GM12872 (cell line): ENCODE results near the gene C11orf86.

Experiments used
- CTCF ChIP-seq: IDR thresholded peaks from 3 replicates; pipeline ENCODE4 v1.5.1; 2011; ENCODE audit warnings: low read depth, mild to moderate bottlenecking, low read length, moderate library complexity; ENCODE audit not compliant: insufficient read depth

The C11orf86 gene

DNA sequence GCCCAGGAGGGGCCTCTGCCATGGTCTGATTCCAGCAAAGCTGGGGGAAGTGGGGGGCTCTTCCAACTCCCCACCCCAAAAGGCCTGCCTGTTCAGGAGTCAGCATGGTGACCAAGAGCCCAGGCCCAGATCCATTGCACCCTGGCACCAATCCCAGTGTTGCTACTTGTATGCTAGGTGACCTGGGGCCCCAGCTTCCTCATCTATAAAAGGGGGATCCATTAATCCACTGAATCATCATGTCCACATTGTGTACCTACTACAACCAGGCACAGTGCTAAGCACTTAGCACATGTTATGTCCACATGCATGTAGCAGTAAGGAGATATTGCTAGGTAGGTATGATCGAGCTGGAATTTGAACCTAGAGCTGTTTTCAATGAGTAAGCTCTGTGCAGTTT, 49.9 kb downstream of the C11orf86 start:
- no peak for TF ChIP-seq CTCF

GRCh38 chr11:67025750-67026149, 50.6 kb downstream of the C11orf86 start:
- TF ChIP-seq CTCF: no peak
